A549 (cell line): ENCODE results near the gene HSD17B2.

Experiments used
- CTCF ChIP-seq: fragments of >200 bp; sonication (Bioruptor Twin); formaldehyde crosslinking; IDR thresholded peaks from 3 replicates; pipeline ENCODE4 v1.5.1; 2016
- MAX ChIP-seq: IDR thresholded peaks from 2 replicates; pipeline ENCODE4 v1.6.1; 2012
- POLR2A ChIP-seq: IDR thresholded peaks from 2 replicates; pipeline ENCODE4 v1.6.1; 2012; ENCODE audit warnings: mild to moderate bottlenecking, low read length
- RAD21 ChIP-seq, 2 experiments: fragments of >200 bp in 1 of 2; sonication (Bioruptor Twin) in 1 of 2; formaldehyde crosslinking in 1 of 2; IDR thresholded peaks in 1 of 2; conservative IDR thresholded peaks in 1 of 2; 2 replicates in 1 of 2; 3 replicates in 1 of 2; pipeline ENCODE4 v1.6.1; 2012 to 2018; ENCODE audit warnings: inconsistent platforms in 1 of 2

- TF ChIP-seq RAD21 (conservative IDR thresholded peaks at IDR 0.05 in 1 of 2, IDR thresholded peaks at IDR 0.05 in 1 of 2), result peak in 1 of 2 experiments; percentile 22; a peak in 1 of 5 replicates
- TF ChIP-seq CTCF, result no peak
- no peak for TF ChIP-seq MAX
- TF ChIP-seq POLR2A, result no peak
Observed at GRCh38 chr16:81994485-81994884, 40.6 kb upstream of the HSD17B2 start.
